A549 (cell line): Measurements from ENCODE around the gene CCDC47. TPM values are rescaled to one million over a fixed set of nuclear protein-coding genes. Genes with fewer than 3 reads are reported as not detected.

Experiments
- ATAC-seq, 2 experiments: fragments of 200-7000 bp in 1 of 2; fragments of >200 bp in 1 of 2; cut with Nextera tagmentation in 1 of 2; cut with Tn5 transposase in 1 of 2; 3 replicates each; pipeline versions ENCODE4 v1.8.0 to v1.9.1; 2018 to 2020; ENCODE audit warnings: mild to moderate bottlenecking in 1 of 2, moderate library complexity in 1 of 2
- CTCF ChIA-PET: fragments of 300-600 bp; sonication (Branson Sonifier 250); formaldehyde crosslinking; extraction: SDS; loops from one replicate; lab custom pipeline; 2021; ENCODE audit warnings: antibody characterized with exemption, inconsistent platforms; lab: Yijun Ruan, JAX
- POLR2A ChIA-PET: fragments of 350-600 bp; formaldehyde crosslinking; extraction: SDS; loops from one replicate; lab custom pipeline; 2021; ENCODE audit warnings: antibody characterized with exemption, inconsistent platforms; lab: Yijun Ruan, JAX
- DNase-seq, 2 experiments: peaks; one replicate each; pipeline versions ENCODE4 v3.0.0 to v3.0.0-alpha.2; 2011 to 2016; ENCODE audit warnings: low read depth in 1 of 2, low spot score in 1 of 2
- FAIRE-seq: peaks from 2 replicates; lab custom pipeline; 2011; peaks lifted over from hg19 to GRCh38; lab: Jason Lieb, UNC
- H3K27ac ChIP-seq, 2 experiments: fragments of >200 bp; sonication (Bioruptor Twin); formaldehyde crosslinking; 3 replicates each; pipeline ENCODE4 v1.5.1; 2016 to 2017
- H3K4me1 ChIP-seq: fragments of >200 bp; sonication (Bioruptor Twin); formaldehyde crosslinking; 3 replicates; pipeline ENCODE4 v1.6.1; 2016
- H3K4me2 ChIP-seq: fragments of >200 bp; sonication (Bioruptor Twin); formaldehyde crosslinking; 3 replicates; pipeline ENCODE4 v1.6.1; 2016
- H3K4me3 ChIP-seq: fragments of >200 bp; sonication (Bioruptor Twin); formaldehyde crosslinking; 3 replicates; pipeline ENCODE4 v1.5.1; 2016
- H3K9me3 ChIP-seq: fragments of >200 bp; sonication (Bioruptor Twin); formaldehyde crosslinking; 3 replicates; pipeline ENCODE4 v1.6.1; 2016
- CHD2 ChIP-seq: fragments of 150-350 bp; IDR thresholded peaks from 2 replicates; pipeline ENCODE4 v1.6.1; 2014; ENCODE audit warnings: low read length; ENCODE audit not compliant: partially characterized antibody
- FOXS1 ChIP-seq: fragments of 250-450 bp; sonication (Bioruptor Pico); IDR thresholded peaks from 2 replicates; pipeline ENCODE4 v1.5.0; 2020; ENCODE audit warnings: mild to moderate bottlenecking, moderate library complexity
- KDM1A ChIP-seq: fragments of 200-600 bp; sonication (generic); IDR thresholded peaks from 2 replicates; pipeline ENCODE4 v1.6.1; 2016; ENCODE audit warnings: low read depth, mild to moderate bottlenecking
- MAFK ChIP-seq: fragments of 450-650 bp; IDR thresholded peaks from 2 replicates; pipeline ENCODE4 v1.6.1; 2014; ENCODE audit not compliant: partially characterized antibody
- NFE2L2 ChIP-seq: fragments of 150-350 bp; conservative IDR thresholded peaks from 2 replicates; pipeline ENCODE4 v1.6.1; 2014; ENCODE audit warnings: low read length
- PHF8 ChIP-seq: fragments of 200-600 bp; sonication (generic); IDR thresholded peaks from 2 replicates; pipeline ENCODE4 v1.6.1; 2016; ENCODE audit warnings: low read depth, mild to moderate bottlenecking, antibody characterized with exemption, moderate library complexity, borderline replicate concordance
- POLR2A ChIP-seq: IDR thresholded peaks from 2 replicates; pipeline ENCODE4 v1.6.1; 2012; ENCODE audit warnings: mild to moderate bottlenecking, low read length
- RNF2 ChIP-seq: fragments of 200-600 bp; sonication (generic); IDR thresholded peaks from 2 replicates; pipeline ENCODE4 v1.6.1; 2016; ENCODE audit warnings: low read depth, mild to moderate bottlenecking, antibody characterized with exemption, moderate library complexity, borderline replicate concordance
- ZSCAN20 ChIP-seq: fragments of 250-450 bp; sonication (Bioruptor Pico); IDR thresholded peaks from 2 replicates; pipeline ENCODE4 v1.8.0; 2022; ENCODE audit warnings: mild to moderate bottlenecking, moderate library complexity
- WGBS: methylation state at CpG from one replicate; pipeline ENCODE4 v1.1.6; 2017; ENCODE audit errors: missing lambda C conversion rate; 5-methylcytosine and 5-hydroxymethylcytosine counted together
- polyA plus RNA-seq, 4 experiments: library from polyadenylated mRNA; depleted of rRNA in 3 of 4; stranded (reverse); fragments of >200 nt; fragmentation: RNase III in 1 of 4; extraction: RNeasy Plus Mini Kit Qiagen cat#74134 plus additional on column Dnase treatment in 1 of 4; gene quantifications; 2 replicates in 3 of 4; 3 replicates in 1 of 4; pipeline ENCODE4 v1.2.3, GENCODE V29; 2011 to 2017
- TF ChIP-seq, protein P1 (sequence below): fragments of 150-350 bp; IDR thresholded peaks from 2 replicates; pipeline ENCODE4 v1.6.1; 2014; ENCODE audit warnings: low read depth, mild to moderate bottlenecking, low read length
- TF ChIP-seq, protein P2 (sequence below): fragments of >200 bp; sonication (Bioruptor Twin); formaldehyde crosslinking; IDR thresholded peaks from 3 replicates; pipeline ENCODE4 v1.5.1; 2016
- TF ChIP-seq, protein P3 (sequence below): fragments of 200-600 bp; sonication (generic); IDR thresholded peaks from 2 replicates; pipeline ENCODE4 v1.6.1; 2016; ENCODE audit warnings: antibody characterized with exemption, mild to moderate bottlenecking, moderate library complexity
- TF ChIP-seq, protein P4 (sequence below): IDR thresholded peaks from 2 replicates; pipeline ENCODE4 v1.6.1; 2012; ENCODE audit warnings: low read depth, borderline replicate concordance

The CCDC47 gene
- polyA plus RNA-seq, 2 of the 4 experiments (the other 2 are of a cell fraction) = 141 to 163 TPM

DNA sequence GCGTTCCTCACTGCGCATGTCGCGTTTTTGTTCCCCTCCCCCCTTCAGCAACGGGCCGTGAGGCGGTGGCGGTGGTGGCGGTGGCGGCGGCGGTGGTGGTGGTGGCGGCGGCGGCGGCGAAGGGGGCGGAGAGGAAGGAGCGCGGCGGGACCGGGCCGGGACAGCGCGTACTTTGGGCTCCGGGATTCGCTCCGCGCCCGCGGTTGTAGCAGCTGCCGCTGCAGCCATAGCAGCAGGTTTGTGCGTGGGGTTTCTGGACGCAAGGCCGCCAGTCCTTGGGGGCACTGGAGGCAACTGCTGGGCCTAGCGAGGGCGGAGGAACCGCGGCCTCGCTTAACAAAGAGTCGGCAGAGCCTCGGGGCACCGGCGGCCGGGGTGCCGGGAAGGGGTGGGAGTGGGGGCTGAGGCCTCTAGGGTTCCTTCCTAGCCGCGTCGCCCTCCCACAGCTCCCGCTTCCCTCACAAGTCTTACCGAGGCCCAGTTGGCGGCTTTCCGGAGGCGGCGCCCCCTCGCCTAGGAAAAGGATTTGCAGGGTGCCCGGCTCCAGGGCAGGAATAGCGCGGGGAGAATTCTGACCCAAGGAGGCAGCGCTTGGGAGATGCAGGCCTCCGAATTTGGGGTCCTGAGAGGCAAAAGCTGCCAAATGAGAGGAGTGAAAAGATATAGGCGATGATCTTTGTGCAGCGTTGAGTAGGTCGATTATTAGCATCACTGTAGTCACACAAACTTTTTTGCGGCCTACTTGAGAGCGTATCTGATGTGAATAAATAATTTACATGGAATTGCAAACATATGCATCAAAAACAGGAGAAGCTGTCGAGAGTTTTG lies 958 bp upstream of the CCDC47 start, which contains the start of gene DDX42 (continued):
- TF ChIP-seq, protein P1, sequence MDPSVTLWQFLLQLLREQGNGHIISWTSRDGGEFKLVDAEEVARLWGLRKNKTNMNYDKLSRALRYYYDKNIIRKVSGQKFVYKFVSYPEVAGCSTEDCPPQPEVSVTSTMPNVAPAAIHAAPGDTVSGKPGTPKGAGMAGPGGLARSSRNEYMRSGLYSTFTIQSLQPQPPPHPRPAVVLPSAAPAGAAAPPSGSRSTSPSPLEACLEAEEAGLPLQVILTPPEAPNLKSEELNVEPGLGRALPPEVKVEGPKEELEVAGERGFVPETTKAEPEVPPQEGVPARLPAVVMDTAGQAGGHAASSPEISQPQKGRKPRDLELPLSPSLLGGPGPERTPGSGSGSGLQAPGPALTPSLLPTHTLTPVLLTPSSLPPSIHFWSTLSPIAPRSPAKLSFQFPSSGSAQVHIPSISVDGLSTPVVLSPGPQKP = no peak
- TF ChIP-seq, protein P2, sequence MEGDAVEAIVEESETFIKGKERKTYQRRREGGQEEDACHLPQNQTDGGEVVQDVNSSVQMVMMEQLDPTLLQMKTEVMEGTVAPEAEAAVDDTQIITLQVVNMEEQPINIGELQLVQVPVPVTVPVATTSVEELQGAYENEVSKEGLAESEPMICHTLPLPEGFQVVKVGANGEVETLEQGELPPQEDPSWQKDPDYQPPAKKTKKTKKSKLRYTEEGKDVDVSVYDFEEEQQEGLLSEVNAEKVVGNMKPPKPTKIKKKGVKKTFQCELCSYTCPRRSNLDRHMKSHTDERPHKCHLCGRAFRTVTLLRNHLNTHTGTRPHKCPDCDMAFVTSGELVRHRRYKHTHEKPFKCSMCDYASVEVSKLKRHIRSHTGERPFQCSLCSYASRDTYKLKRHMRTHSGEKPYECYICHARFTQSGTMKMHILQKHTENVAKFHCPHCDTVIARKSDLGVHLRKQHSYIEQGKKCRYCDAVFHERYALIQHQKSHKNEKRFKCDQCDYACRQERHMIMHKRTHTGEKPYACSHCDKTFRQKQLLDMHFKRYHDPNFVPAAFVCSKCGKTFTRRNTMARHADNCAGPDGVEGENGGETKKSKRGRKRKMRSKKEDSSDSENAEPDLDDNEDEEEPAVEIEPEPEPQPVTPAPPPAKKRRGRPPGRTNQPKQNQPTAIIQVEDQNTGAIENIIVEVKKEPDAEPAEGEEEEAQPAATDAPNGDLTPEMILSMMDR = no peak; the same call in 2 of the 3 replicates
- TF ChIP-seq ZSCAN20 (CRISPR knock-in tag) (no peak), MAFK (no peak), NFE2L2 (no peak), CHD2 (no peak)
- TF ChIP-seq, protein P3, sequence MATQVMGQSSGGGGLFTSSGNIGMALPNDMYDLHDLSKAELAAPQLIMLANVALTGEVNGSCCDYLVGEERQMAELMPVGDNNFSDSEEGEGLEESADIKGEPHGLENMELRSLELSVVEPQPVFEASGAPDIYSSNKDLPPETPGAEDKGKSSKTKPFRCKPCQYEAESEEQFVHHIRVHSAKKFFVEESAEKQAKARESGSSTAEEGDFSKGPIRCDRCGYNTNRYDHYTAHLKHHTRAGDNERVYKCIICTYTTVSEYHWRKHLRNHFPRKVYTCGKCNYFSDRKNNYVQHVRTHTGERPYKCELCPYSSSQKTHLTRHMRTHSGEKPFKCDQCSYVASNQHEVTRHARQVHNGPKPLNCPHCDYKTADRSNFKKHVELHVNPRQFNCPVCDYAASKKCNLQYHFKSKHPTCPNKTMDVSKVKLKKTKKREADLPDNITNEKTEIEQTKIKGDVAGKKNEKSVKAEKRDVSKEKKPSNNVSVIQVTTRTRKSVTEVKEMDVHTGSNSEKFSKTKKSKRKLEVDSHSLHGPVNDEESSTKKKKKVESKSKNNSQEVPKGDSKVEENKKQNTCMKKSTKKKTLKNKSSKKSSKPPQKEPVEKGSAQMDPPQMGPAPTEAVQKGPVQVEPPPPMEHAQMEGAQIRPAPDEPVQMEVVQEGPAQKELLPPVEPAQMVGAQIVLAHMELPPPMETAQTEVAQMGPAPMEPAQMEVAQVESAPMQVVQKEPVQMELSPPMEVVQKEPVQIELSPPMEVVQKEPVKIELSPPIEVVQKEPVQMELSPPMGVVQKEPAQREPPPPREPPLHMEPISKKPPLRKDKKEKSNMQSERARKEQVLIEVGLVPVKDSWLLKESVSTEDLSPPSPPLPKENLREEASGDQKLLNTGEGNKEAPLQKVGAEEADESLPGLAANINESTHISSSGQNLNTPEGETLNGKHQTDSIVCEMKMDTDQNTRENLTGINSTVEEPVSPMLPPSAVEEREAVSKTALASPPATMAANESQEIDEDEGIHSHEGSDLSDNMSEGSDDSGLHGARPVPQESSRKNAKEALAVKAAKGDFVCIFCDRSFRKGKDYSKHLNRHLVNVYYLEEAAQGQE = no peak

DNA sequence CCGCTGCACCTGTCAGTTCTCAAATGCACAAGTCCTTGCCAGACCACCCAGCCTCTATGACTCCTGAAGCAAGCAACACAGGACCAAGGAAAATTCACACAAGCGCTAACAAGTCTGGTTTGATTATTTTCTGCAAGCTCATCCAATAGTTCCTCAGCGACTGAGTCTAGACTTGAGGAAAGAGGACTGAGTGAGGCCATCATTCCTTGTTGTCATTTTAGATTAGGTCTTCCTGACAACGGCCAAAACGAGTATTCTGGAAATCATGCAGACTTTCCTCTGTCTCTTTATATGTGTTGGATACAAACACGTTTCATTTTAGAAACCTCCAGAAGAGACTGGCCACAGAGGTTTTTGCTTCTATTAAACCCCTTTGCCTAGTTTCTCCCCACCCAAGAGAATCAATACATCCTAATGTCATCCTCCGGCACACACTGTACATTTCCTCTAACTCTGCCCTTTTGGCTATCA lies 561 bp downstream of the CCDC47 start:
- ChIA-PET CTCF (interaction anchor here (1.0 to 1.6 kb wide), 7 partner anchors 7 to 61 kb away, joined by 3 to 4 read pairs (median 3); no protein-coding TSS in a partner anchor), POLR2A (interaction anchor here (0.8 to 2.7 kb wide), 19 partner anchors 9 to 373 kb away, joined by 3 to 35 read pairs (median 8); partner anchors contain the start of genes MAP3K3, SMARCD2, STRADA and TACO1)
- TF ChIP-seq RNF2 (no peak), MAFK (peak; percentile 53)
- no peaks in the 10 kb centered on the region for H3K9me3 ChIP-seq
- no peak for FAIRE-seq
- H3K27ac ChIP-seq = peak overlapping the region; percentile 82 to 98
- peak in 1 of 2 experiments; percentile 34 for DNase-seq
- 5% methylated on average over 7 of the region's 7 CpGs for WGBS
- no peak for ATAC-seq
- peak overlapping the region; percentile 97 for H3K4me2 ChIP-seq
- peak overlapping the region; percentile 71 for H3K4me3 ChIP-seq
- peaks cover 26% of the 10 kb centered on the region for H3K4me1 ChIP-seq

DNA sequence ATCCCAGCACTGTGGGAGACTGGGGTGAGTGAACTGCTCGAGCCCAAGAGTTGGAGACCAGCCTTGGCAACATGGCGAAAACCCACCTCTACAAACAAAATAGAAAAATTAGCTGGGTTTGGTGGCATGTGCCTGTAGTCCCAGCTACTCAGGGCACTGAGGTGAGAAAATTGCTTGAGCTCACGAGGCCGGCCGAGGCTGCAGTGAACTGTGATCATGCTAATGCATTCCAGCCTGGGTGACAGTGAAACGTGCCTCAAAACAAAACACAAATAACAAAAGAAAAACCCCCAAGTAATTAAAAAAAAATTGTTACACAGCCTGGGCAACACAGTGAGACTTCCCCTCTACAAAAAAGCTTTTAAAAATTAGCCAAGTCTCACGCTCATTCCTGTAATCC lies 5.0 kb downstream of the CCDC47 start:
- Histone ChIP-seq H3K27ac (no peak overlapping the region), H3K4me2 (no peak overlapping the region), H3K4me3 (no peak overlapping the region), H3K9me3 (no peaks in the 10 kb centered on the region), H3K4me1 (peaks cover 6% of the 10 kb centered on the region; the same call in 2 of the 3 replicates)
- TF ChIP-seq, protein P4, sequence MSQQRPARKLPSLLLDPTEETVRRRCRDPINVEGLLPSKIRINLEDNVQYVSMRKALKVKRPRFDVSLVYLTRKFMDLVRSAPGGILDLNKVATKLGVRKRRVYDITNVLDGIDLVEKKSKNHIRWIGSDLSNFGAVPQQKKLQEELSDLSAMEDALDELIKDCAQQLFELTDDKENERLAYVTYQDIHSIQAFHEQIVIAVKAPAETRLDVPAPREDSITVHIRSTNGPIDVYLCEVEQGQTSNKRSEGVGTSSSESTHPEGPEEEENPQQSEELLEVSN = no peak
- TF ChIP-seq KDM1A = no peak
- no peak for TF ChIP-seq FOXS1 (CRISPR knock-in tag)
- no peak for TF ChIP-seq PHF8
- no peak for TF ChIP-seq POLR2A
- no peak for FAIRE-seq
- no peak for ATAC-seq
- WGBS = 93% methylated on average over 7 of the region's 7 CpGs
- ChIA-PET CTCF (interaction anchor here (0.6 to 1.1 kb wide), 3 partner anchors 13 to 511 kb away, joined by 3 read pairs; no protein-coding TSS in a partner anchor), POLR2A (no interaction called here)
- DNase-seq = no peak
